HUES64 (cell line): ENCODE data around the gene MAP3K20.
A peak's percentile ranks its signal among the peaks of the same experiment; 100 is the strongest.

ENCODE experiments used
- H3K27ac ChIP-seq: 2 replicates; pipeline ENCODE4 v1.7.0; 2013; ENCODE audit warnings: low read depth, low read length, inconsistent platforms
- H3K27me3 ChIP-seq: 2 replicates; pipeline ENCODE4 v1.6.1; 2013; ENCODE audit warnings: mild to moderate bottlenecking, low read length; ENCODE audit not compliant: insufficient read depth
- H3K36me3 ChIP-seq: 2 replicates; pipeline ENCODE4 v1.6.1; 2013; ENCODE audit warnings: mild to moderate bottlenecking, low read length; ENCODE audit not compliant: insufficient read depth
- H3K4me1 ChIP-seq: 2 replicates; pipeline ENCODE4 v1.6.1; 2013; ENCODE audit warnings: mild to moderate bottlenecking, low read length, moderate library complexity; ENCODE audit not compliant: insufficient read depth
- H3K4me3 ChIP-seq: 2 replicates; pipeline ENCODE4 v1.5.1; 2013; ENCODE audit warnings: mild to moderate bottlenecking, low read length, moderate library complexity
- H3K9ac ChIP-seq: 2 replicates; pipeline ENCODE4 v1.6.1; 2013; ENCODE audit warnings: mild to moderate bottlenecking, low read depth, low read length
- H3K9me3 ChIP-seq: 2 replicates; pipeline ENCODE4 v1.6.1; 2013; ENCODE audit warnings: low read depth, low read length; ENCODE audit not compliant: insufficient read depth
- WGBS: fragments of 150-250, 120-280 bp; methylation state at CpG from one replicate; pipeline ENCODE4 v1.1.7; 2013; ENCODE audit warnings: missing lambda C conversion rate; 5-methylcytosine and 5-hydroxymethylcytosine counted together

Gene MAP3K20

GRCh38 chr2:173210270-173211196, 134.9 kb downstream of the MAP3K20 start:
- no peak overlapping the region for H3K27ac ChIP-seq

GRCh38 chr2:173213181-173213580, 137.5 kb downstream of the MAP3K20 start:
- WGBS, result 95% methylated on average over 2 of the region's 2 CpGs
- peaks cover 17% of the 10 kb centered on the region for H3K4me1 ChIP-seq
- H3K27me3 ChIP-seq, result no peaks in the 10 kb centered on the region
- no peak overlapping the region for H3K9ac ChIP-seq
- H3K27ac ChIP-seq, result no peak overlapping the region
- no peaks in the 10 kb centered on the region for H3K36me3 ChIP-seq
- no peak overlapping the region for H3K4me3 ChIP-seq
- no peaks in the 10 kb centered on the region for H3K9me3 ChIP-seq

More at GRCh38 chr2:173210270-173211196, 134.9 kb downstream of the MAP3K20 start:
- Histone ChIP-seq H3K36me3 (no peaks in the 10 kb centered on the region), H3K9ac (no peak overlapping the region), H3K4me1 (peaks cover 4% of the 10 kb centered on the region; the same call in 1 of the 2 replicates), H3K9me3 (no peaks in the 10 kb centered on the region), H3K27me3 (no peaks in the 10 kb centered on the region), H3K4me3 (no peak overlapping the region)
- 23% methylated on average over 7 of the region's 8 CpGs for WGBS

- no peaks in the 10 kb centered on the region for H3K36me3 ChIP-seq
- no peaks in the 10 kb centered on the region for H3K9me3 ChIP-seq
- H3K4me3 ChIP-seq, result no peak overlapping the region
- no peak overlapping the region for H3K27ac ChIP-seq
- H3K27me3 ChIP-seq, result no peaks in the 10 kb centered on the region
- WGBS, result 96% methylated on average over 5 of the region's 5 CpGs
- peaks cover 27% of the 10 kb centered on the region for H3K4me1 ChIP-seq
- no peak overlapping the region for H3K9ac ChIP-seq
Measured at GRCh38 chr2:173214213-173214612, 138.6 kb downstream of the MAP3K20 start.

- H3K36me3 ChIP-seq, result no peaks in the 10 kb centered on the region
- over 99% methylated on average over 4 of the region's 4 CpGs for WGBS
- H3K27ac ChIP-seq, result no peak overlapping the region
- no peaks in the 10 kb centered on the region for H3K27me3 ChIP-seq
- H3K4me3 ChIP-seq, result no peak overlapping the region
- H3K9me3 ChIP-seq, result no peaks in the 10 kb centered on the region
- H3K9ac ChIP-seq, result no peak overlapping the region
- peaks cover 28% of the 10 kb centered on the region for H3K4me1 ChIP-seq
Measured at GRCh38 chr2:173215316-173215715, 139.7 kb downstream of the MAP3K20 start.

- Histone ChIP-seq H3K27ac (no peak overlapping the region), H3K4me1 (peaks cover 26% of the 10 kb centered on the region), H3K4me3 (no peak overlapping the region), H3K9me3 (no peaks in the 10 kb centered on the region), H3K27me3 (no peaks in the 10 kb centered on the region), H3K9ac (no peak overlapping the region), H3K36me3 (no peaks in the 10 kb centered on the region)
- 95% methylated on average over 1 of the region's 1 CpG for WGBS
Measured at GRCh38 chr2:173216051-173216450, 140.4 kb downstream of the MAP3K20 start.

- H3K36me3 ChIP-seq, result no peaks in the 10 kb centered on the region
- H3K4me3 ChIP-seq, result no peak overlapping the region
- no peak overlapping the region for H3K27ac ChIP-seq
- over 99% methylated on average over 2 of the region's 2 CpGs for WGBS
- no peaks in the 10 kb centered on the region for H3K9me3 ChIP-seq
- H3K4me1 ChIP-seq, result peaks cover 26% of the 10 kb centered on the region
- H3K27me3 ChIP-seq, result no peaks in the 10 kb centered on the region
- no peak overlapping the region for H3K9ac ChIP-seq
Measured at GRCh38 chr2:173216668-173217067, 141.0 kb downstream of the MAP3K20 start.

GRCh38 chr2:173217116-173217840, 141.6 kb downstream of the MAP3K20 start:
- Histone ChIP-seq H3K36me3 (no peaks in the 10 kb centered on the region), H3K27ac (no peak overlapping the region), H3K4me1 (peaks cover 26% of the 10 kb centered on the region), H3K4me3 (no peak overlapping the region), H3K27me3 (no peaks in the 10 kb centered on the region), H3K9ac (no peak overlapping the region), H3K9me3 (no peaks in the 10 kb centered on the region)
- WGBS, result 88% methylated on average over 20 of the region's 20 CpGs

- Histone ChIP-seq H3K4me1 (peaks cover 26% of the 10 kb centered on the region), H3K36me3 (no peaks in the 10 kb centered on the region), H3K27me3 (no peaks in the 10 kb centered on the region), H3K9ac (no peak overlapping the region; the same call in 1 of the 2 replicates), H3K9me3 (no peaks in the 10 kb centered on the region), H3K27ac (peak overlapping the region; percentile 19; the same call in 1 of the 2 replicates), H3K4me3 (no peak overlapping the region)
- WGBS, result 56% methylated on average over 6 of the region's 6 CpGs
Measured at GRCh38 chr2:173218326-173219056, 142.8 kb downstream of the MAP3K20 start.

GRCh38 chr2:173221132-173221695, 145.6 kb downstream of the MAP3K20 start:
- H3K4me1 ChIP-seq, result peaks cover 26% of the 10 kb centered on the region
- 96% methylated on average over 4 of the region's 4 CpGs for WGBS
- H3K36me3 ChIP-seq, result no peaks in the 10 kb centered on the region
- no peak overlapping the region for H3K9ac ChIP-seq
- no peaks in the 10 kb centered on the region for H3K27me3 ChIP-seq
- no peak overlapping the region for H3K4me3 ChIP-seq
- H3K9me3 ChIP-seq, result no peaks in the 10 kb centered on the region
- H3K27ac ChIP-seq, result no peak overlapping the region

- no peak overlapping the region for H3K27ac ChIP-seq
- 91% methylated on average over 2 of the region's 2 CpGs for WGBS
- no peaks in the 10 kb centered on the region for H3K9me3 ChIP-seq
- no peaks in the 10 kb centered on the region for H3K27me3 ChIP-seq
- no peak overlapping the region for H3K4me3 ChIP-seq
- H3K36me3 ChIP-seq, result no peaks in the 10 kb centered on the region
- H3K4me1 ChIP-seq, result peaks cover 23% of the 10 kb centered on the region
- no peak overlapping the region for H3K9ac ChIP-seq
Measured at GRCh38 chr2:173221937-173222594, 146.4 kb downstream of the MAP3K20 start.
